ENCODE results near the gene LHPP.
"Not testable (repeated sequence)": the region's sequence is repeated elsewhere in the genome, so short reads cannot be mapped to it uniquely, and the experiment has no call there.

Gene LHPP

GRCh38 chr10:124425227-124425962 is 36.2 kb upstream of the LHPP start:
- Histone ChIP-seq H3K27me3 (ENCODE audit: control insufficient read depth, insufficient read depth, low read length) (peaks cover 6% of the 10 kb centered on the region), H3K4me3 (ENCODE audit: low read length) (no peak overlapping the region), H3K9me3 (ENCODE audit: control insufficient read depth, low read depth, low read length) (no peaks in the 10 kb centered on the region), H3K27ac (ENCODE audit: low read length) (no peak overlapping the region), H3K4me1 (ENCODE audit: control insufficient read depth, low read depth, low read length) (peaks cover 4% of the 10 kb centered on the region), H3K36me3 (ENCODE audit: control insufficient read depth, low read depth, low read length) (no peaks in the 10 kb centered on the region), H3K9ac (ENCODE audit: low read length) (no peak overlapping the region)

DNA sequence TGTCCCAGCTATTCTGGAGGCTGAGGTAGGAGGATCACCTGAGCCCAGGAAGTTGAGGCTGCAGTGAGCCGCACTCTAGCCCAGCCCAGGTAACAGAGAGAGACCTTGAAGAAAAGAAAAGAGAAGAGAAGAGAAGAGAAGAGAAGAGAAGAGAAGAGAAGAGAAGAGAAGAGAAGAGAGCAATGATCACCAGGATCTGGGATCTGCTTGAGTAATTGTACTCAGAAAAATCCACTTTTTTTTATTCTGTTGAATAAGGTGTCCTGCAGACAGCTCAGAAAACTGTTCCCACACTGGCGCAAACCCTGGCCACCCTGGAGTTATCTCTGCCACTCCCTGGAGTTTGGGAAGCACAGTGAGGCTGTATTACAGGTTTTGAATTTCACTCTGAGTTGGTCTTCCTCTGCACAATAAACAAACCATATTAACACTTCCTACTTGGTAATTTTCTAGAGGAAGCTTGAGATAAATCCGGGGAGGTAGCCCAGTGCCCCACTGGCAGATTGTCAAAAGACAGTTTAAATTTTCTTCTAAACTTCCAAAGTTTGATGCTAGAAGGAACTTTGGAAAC is 33.3 kb upstream of the LHPP start:
- Histone ChIP-seq H3K27me3 (ENCODE audit: control insufficient read depth, insufficient read depth, low read length) (no peaks in the 10 kb centered on the region), H3K27ac (ENCODE audit: low read length) (no peak overlapping the region), H3K36me3 (ENCODE audit: control insufficient read depth, low read depth, low read length) (no peaks in the 10 kb centered on the region), H3K4me3 (ENCODE audit: low read length) (no peak overlapping the region), H3K9me3 (ENCODE audit: control insufficient read depth, low read depth, low read length) (no peaks in the 10 kb centered on the region), H3K4me1 (ENCODE audit: control insufficient read depth, low read depth, low read length) (peaks cover 4% of the 10 kb centered on the region), H3K9ac (ENCODE audit: low read length) (no peak overlapping the region)

- no peaks in the 10 kb centered on the region for H3K27me3 ChIP-seq (ENCODE audit: control insufficient read depth, insufficient read depth, low read length)
- no peaks in the 10 kb centered on the region for H3K9me3 ChIP-seq (ENCODE audit: control insufficient read depth, low read depth, low read length)
- H3K9ac ChIP-seq (ENCODE audit: low read length): no peak overlapping the region
- no peak overlapping the region for H3K4me3 ChIP-seq (ENCODE audit: low read length)
- H3K36me3 ChIP-seq (ENCODE audit: control insufficient read depth, low read depth, low read length): no peaks in the 10 kb centered on the region
- no peak overlapping the region for H3K27ac ChIP-seq (ENCODE audit: low read length)
- H3K4me1 ChIP-seq (ENCODE audit: control insufficient read depth, low read depth, low read length): peaks cover 4% of the 10 kb centered on the region
Observed at GRCh38 chr10:124429576-124429975, 32.0 kb upstream of the LHPP start.

DNA sequence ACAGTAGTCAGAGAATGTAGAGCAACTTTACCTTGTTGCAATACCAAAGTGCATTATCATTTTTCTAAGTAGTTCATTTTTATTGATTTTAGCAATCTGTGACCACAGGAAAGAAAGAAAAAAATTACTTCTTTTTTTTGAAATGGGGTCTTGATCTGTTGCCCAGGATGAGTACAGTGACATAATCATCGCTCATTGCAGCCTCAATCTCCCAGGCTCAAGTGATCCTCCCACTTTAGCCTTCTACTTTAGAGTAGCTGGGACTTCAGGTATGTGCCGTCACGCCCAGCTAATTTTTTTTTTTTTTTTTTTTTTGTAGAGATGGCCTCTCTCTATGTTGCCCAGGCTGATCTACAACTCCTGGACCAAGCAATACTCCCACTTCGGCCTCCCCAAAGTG is 31.5 kb upstream of the LHPP start:
- Histone ChIP-seq H3K4me3 (ENCODE audit: low read length) (no peak overlapping the region), H3K4me1 (ENCODE audit: control insufficient read depth, low read depth, low read length) (peaks cover 4% of the 10 kb centered on the region), H3K27ac (ENCODE audit: low read length) (no peak overlapping the region), H3K27me3 (ENCODE audit: control insufficient read depth, insufficient read depth, low read length) (no peaks in the 10 kb centered on the region), H3K36me3 (ENCODE audit: control insufficient read depth, low read depth, low read length) (no peaks in the 10 kb centered on the region), H3K9me3 (ENCODE audit: control insufficient read depth, low read depth, low read length) (no peaks in the 10 kb centered on the region), H3K9ac (ENCODE audit: low read length) (no peak overlapping the region)

GRCh38 chr10:124433461-124433860 is 28.2 kb upstream of the LHPP start:
- Histone ChIP-seq H3K9me3 (ENCODE audit: control insufficient read depth, low read depth, low read length) (no peaks in the 10 kb centered on the region), H3K9ac (ENCODE audit: low read length) (no peak overlapping the region), H3K27ac (ENCODE audit: low read length) (no peak overlapping the region), H3K4me1 (ENCODE audit: control insufficient read depth, low read depth, low read length) (peaks cover 4% of the 10 kb centered on the region), H3K36me3 (ENCODE audit: control insufficient read depth, low read depth, low read length) (no peaks in the 10 kb centered on the region), H3K4me3 (ENCODE audit: low read length) (no peak overlapping the region), H3K27me3 (ENCODE audit: control insufficient read depth, insufficient read depth, low read length) (no peaks in the 10 kb centered on the region)

- not testable (repeated sequence) for H3K27me3 ChIP-seq (ENCODE audit: control insufficient read depth, insufficient read depth, low read length); H3K9ac ChIP-seq (ENCODE audit: low read length); H3K4me1 ChIP-seq (ENCODE audit: control insufficient read depth, low read depth, low read length); H3K27ac ChIP-seq (ENCODE audit: low read length); H3K9me3 ChIP-seq (ENCODE audit: control insufficient read depth, low read depth, low read length); H3K36me3 ChIP-seq (ENCODE audit: control insufficient read depth, low read depth, low read length); H3K4me3 ChIP-seq (ENCODE audit: low read length)
Observed at GRCh38 chr10:124435683-124436082, 25.9 kb upstream of the LHPP start.

DNA sequence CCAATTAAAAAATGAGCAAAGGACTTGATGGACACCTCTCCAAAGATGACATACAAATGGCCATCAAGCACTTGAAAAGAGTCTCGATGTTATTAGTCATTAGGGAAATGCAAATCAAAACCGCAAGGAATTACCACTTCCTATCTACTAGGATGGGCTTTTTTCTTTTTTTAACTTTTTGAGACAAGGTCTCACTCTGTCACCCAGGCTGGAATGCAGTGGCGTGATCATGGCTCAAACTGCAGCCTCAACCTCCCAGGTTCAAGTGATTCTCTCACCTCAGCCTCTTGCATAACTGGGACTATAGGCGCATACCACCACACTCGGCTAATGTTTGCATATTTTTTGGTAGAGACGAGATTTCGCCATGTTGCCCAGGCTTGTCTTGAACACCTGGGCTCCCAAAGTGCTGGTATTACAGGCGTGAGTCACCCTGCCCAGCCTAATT is 25.4 kb upstream of the LHPP start:
- H3K4me3 ChIP-seq (ENCODE audit: low read length): no peak overlapping the region
- H3K9ac ChIP-seq (ENCODE audit: low read length): no peak overlapping the region
- no peaks in the 10 kb centered on the region for H3K27me3 ChIP-seq (ENCODE audit: control insufficient read depth, insufficient read depth, low read length)
- H3K4me1 ChIP-seq (ENCODE audit: control insufficient read depth, low read depth, low read length): no peaks in the 10 kb centered on the region
- no peaks in the 10 kb centered on the region for H3K36me3 ChIP-seq (ENCODE audit: control insufficient read depth, low read depth, low read length)
- H3K9me3 ChIP-seq (ENCODE audit: control insufficient read depth, low read depth, low read length): no peaks in the 10 kb centered on the region
- H3K27ac ChIP-seq (ENCODE audit: low read length): no peak overlapping the region

GRCh38 chr10:124441694-124442093 is 19.9 kb upstream of the LHPP start:
- not testable (repeated sequence) for H3K4me3 ChIP-seq (ENCODE audit: low read length); H3K9ac ChIP-seq (ENCODE audit: low read length); H3K36me3 ChIP-seq (ENCODE audit: control insufficient read depth, low read depth, low read length); H3K27ac ChIP-seq (ENCODE audit: low read length); H3K4me1 ChIP-seq (ENCODE audit: control insufficient read depth, low read depth, low read length); H3K9me3 ChIP-seq (ENCODE audit: control insufficient read depth, low read depth, low read length)
- H3K27me3 ChIP-seq (ENCODE audit: control insufficient read depth, insufficient read depth, low read length): peaks cover 15% of the 10 kb centered on the region

GRCh38 chr10:124446830-124447750 is 14.5 kb upstream of the LHPP start:
- Histone ChIP-seq H3K36me3 (ENCODE audit: control insufficient read depth, low read depth, low read length) (no peaks in the 10 kb centered on the region), H3K27ac (ENCODE audit: low read length) (no peak overlapping the region), H3K9me3 (ENCODE audit: control insufficient read depth, low read depth, low read length) (no peaks in the 10 kb centered on the region), H3K4me3 (ENCODE audit: low read length) (peak overlapping the region; percentile 64), H3K9ac (ENCODE audit: low read length) (no peak overlapping the region), H3K4me1 (ENCODE audit: control insufficient read depth, low read depth, low read length) (peaks cover 23% of the 10 kb centered on the region), H3K27me3 (ENCODE audit: control insufficient read depth, insufficient read depth, low read length) (peaks cover 59% of the 10 kb centered on the region)

DNA sequence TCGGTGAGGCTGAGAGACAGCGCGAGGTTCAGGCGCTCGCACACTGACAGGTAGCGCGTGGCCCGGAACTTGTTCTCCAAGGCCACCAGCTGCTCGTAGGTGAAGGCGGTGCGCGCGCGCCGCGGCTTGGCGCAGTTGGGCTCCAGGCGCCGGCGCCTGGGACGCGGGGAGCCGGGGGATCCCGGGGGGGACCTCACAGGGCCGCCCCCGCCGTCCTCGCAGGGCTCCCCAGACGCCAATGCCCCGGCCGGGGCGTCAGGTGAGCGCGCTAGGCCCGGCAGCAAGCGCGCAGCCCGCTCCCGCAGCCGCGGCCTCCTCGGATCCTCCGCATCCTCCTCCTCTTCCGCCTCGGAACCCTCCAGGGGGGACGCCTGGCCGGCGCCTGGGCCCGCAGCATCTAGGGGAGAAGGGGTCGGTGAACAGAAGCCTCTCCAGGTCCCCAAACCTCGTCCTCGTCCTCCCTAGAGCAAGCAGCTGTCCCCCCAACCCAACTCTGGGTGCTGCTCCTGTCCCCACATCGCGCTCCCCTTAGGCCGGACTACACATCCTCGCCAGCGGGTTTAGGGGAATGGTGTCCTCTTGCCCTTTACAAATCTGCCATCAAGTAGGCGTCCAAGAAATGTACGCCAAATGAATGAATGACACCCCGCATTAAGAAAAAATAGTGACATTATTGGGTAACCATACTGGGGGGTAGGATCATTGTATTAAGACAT is 13.7 kb upstream of the LHPP start:
- Histone ChIP-seq H3K4me1 (ENCODE audit: control insufficient read depth, low read depth, low read length) (peaks cover 29% of the 10 kb centered on the region), H3K27ac (ENCODE audit: low read length) (no peak overlapping the region), H3K9ac (ENCODE audit: low read length) (peak overlapping the region; percentile 3), H3K27me3 (ENCODE audit: control insufficient read depth, insufficient read depth, low read length) (peaks cover 63% of the 10 kb centered on the region), H3K36me3 (ENCODE audit: control insufficient read depth, low read depth, low read length) (no peaks in the 10 kb centered on the region), H3K9me3 (ENCODE audit: control insufficient read depth, low read depth, low read length) (no peaks in the 10 kb centered on the region), H3K4me3 (ENCODE audit: low read length) (peak overlapping the region; percentile 64)

DNA sequence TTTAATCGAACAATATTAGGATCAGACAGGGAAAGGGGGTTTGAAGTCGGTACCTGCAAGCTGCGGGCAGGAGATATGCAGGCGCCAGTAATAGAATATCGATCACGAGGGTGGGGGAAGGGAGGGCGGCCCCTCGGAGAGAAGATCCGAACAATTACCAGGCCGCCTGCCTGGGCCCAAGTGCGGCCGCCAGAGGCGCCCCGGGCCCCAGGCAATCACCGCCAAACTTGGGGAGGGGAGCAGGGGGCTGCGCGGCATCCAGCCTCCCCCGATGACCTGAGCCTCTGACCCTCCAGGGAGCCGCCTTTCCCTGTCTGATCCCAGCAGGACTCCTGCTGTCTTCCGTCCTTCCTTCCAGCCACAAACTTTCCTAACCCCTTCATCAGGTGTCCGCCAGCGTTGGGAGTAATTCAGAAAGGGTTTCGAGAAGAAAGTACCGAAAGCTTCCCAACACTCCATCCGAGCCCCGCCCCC is 12.9 kb upstream of the LHPP start:
- H3K4me1 ChIP-seq (ENCODE audit: control insufficient read depth, low read depth, low read length): peaks cover 34% of the 10 kb centered on the region
- peaks cover 63% of the 10 kb centered on the region for H3K27me3 ChIP-seq (ENCODE audit: control insufficient read depth, insufficient read depth, low read length)
- no peak overlapping the region for H3K27ac ChIP-seq (ENCODE audit: low read length)
- H3K9me3 ChIP-seq (ENCODE audit: control insufficient read depth, low read depth, low read length): no peaks in the 10 kb centered on the region
- H3K36me3 ChIP-seq (ENCODE audit: control insufficient read depth, low read depth, low read length): no peaks in the 10 kb centered on the region
- peak overlapping the region; percentile 47 for H3K9ac ChIP-seq (ENCODE audit: low read length)
- H3K4me3 ChIP-seq (ENCODE audit: low read length): peak overlapping the region; percentile 64
